Neural progenitor cell (in vitro differentiated cells): ENCODE results near the gene MRPL17.

Experiments used
- EZH2 ChIP-seq: fragments of 200-600 bp; sonication (generic); IDR thresholded peaks from 2 replicates; pipeline ENCODE4 v1.6.1; 2017; ENCODE audit warnings: antibody characterized with exemption, mild to moderate bottlenecking, moderate library complexity
- TF ChIP-seq, protein P1 (sequence below): fragments of 200-600 bp; sonication (generic); IDR thresholded peaks from 2 replicates; pipeline ENCODE4 v1.5.1; 2017; ENCODE audit warnings: antibody characterized with exemption, mild to moderate bottlenecking

DNA sequence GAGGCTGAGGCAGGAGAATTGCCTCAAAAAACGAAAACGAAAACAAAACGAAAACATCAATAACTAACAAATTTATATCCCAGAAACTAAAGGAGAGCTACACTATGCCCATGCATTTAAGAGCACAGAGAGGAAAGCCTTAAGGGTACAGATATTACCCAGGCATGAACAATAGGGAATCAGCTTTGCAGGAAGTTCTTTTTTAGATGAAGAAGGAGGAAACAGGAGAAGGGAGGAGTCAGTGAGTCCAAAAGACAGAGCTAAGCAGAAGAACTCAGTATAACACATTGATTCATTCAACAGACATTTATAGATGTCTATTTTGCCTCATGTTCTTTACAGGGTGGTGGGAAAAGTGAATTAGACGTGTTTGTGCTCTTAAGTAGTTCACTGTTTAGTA lies 8.3 kb downstream of the MRPL17 start:
- TF ChIP-seq, protein P1, sequence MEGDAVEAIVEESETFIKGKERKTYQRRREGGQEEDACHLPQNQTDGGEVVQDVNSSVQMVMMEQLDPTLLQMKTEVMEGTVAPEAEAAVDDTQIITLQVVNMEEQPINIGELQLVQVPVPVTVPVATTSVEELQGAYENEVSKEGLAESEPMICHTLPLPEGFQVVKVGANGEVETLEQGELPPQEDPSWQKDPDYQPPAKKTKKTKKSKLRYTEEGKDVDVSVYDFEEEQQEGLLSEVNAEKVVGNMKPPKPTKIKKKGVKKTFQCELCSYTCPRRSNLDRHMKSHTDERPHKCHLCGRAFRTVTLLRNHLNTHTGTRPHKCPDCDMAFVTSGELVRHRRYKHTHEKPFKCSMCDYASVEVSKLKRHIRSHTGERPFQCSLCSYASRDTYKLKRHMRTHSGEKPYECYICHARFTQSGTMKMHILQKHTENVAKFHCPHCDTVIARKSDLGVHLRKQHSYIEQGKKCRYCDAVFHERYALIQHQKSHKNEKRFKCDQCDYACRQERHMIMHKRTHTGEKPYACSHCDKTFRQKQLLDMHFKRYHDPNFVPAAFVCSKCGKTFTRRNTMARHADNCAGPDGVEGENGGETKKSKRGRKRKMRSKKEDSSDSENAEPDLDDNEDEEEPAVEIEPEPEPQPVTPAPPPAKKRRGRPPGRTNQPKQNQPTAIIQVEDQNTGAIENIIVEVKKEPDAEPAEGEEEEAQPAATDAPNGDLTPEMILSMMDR = no peak
- TF ChIP-seq EZH2 = no peak
